Measurements from ENCODE around the gene LARP4B. TPM values are rescaled to one million over a fixed set of nuclear protein-coding genes. Genes with fewer than 3 reads are reported as not detected.

The LARP4B gene
- total and polyA plus RNA-seq, 2 of the 13 experiments (the other 11 are each of a cell fraction or from before 2014, with no cell fraction given), result 19.5 to 30.2 TPM

GRCh38 chr10:964988-965417 is 33.5 kb upstream of the LARP4B start (continued):
- TF ChIP-seq, protein P1, sequence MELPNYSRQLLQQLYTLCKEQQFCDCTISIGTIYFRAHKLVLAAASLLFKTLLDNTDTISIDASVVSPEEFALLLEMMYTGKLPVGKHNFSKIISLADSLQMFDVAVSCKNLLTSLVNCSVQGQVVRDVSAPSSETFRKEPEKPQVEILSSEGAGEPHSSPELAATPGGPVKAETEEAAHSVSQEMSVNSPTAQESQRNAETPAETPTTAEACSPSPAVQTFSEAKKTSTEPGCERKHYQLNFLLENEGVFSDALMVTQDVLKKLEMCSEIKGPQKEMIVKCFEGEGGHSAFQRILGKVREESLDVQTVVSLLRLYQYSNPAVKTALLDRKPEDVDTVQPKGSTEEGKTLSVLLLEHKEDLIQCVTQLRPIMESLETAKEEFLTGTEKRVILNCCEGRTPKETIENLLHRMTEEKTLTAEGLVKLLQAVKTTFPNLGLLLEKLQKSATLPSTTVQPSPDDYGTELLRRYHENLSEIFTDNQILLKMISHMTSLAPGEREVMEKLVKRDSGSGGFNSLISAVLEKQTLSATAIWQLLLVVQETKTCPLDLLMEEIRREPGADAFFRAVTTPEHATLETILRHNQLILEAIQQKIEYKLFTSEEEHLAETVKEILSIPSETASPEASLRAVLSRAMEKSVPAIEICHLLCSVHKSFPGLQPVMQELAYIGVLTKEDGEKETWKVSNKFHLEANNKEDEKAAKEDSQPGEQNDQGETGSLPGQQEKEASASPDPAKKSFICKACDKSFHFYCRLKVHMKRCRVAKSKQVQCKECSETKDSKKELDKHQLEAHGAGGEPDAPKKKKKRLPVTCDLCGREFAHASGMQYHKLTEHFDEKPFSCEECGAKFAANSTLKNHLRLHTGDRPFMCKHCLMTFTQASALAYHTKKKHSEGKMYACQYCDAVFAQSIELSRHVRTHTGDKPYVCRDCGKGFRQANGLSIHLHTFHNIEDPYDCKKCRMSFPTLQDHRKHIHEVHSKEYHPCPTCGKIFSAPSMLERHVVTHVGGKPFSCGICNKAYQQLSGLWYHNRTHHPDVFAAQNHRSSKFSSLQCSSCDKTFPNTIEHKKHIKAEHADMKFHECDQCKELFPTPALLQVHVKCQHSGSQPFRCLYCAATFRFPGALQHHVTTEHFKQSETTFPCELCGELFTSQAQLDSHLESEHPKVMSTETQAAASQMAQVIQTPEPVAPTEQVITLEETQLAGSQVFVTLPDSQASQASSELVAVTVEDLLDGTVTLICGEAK (IDR thresholded peaks at IDR 0.05), result no peak
- TF ChIP-seq, protein P1 (CRISPR knock-in tag; IDR thresholded peaks at IDR 0.05), result no peak
- TF ChIP-seq HOXD1 (CRISPR knock-in tag; IDR thresholded peaks at IDR 0.05), result no peak
- TF ChIP-seq, protein P2, sequence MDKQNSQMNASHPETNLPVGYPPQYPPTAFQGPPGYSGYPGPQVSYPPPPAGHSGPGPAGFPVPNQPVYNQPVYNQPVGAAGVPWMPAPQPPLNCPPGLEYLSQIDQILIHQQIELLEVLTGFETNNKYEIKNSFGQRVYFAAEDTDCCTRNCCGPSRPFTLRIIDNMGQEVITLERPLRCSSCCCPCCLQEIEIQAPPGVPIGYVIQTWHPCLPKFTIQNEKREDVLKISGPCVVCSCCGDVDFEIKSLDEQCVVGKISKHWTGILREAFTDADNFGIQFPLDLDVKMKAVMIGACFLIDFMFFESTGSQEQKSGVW (CRISPR knock-in tag; IDR thresholded peaks at IDR 0.05; ENCODE audit: borderline replicate concordance), result no peak
- TF ChIP-seq ZNF124 (CRISPR knock-in tag; IDR thresholded peaks at IDR 0.05), result no peak
